DND-41 (cell line): ENCODE data around the gene ALOX5.

ENCODE experiments used
- ATAC-seq: fragments of 200-7000 bp; cut with Tn5 transposase; 3 replicates; pipeline ENCODE4 v1.9.1; 2021; ENCODE audit warnings: low read depth; ENCODE audit not compliant: insufficient read depth
- DNase-seq: peaks from one replicate; pipeline ENCODE4 v3.0.0-alpha.2; 2020
- H2AFZ ChIP-seq: 2 replicates; pipeline ENCODE4 v1.6.0; 2012; ENCODE audit warnings: low read depth, low read length
- H3K27ac ChIP-seq: 2 replicates; pipeline ENCODE4 v1.5.1; 2012; ENCODE audit warnings: low read length, inconsistent platforms
- H3K27me3 ChIP-seq: fragments of 200-600 bp; sonication (generic); 2 replicates; pipeline ENCODE4 v1.6.0; 2012; ENCODE audit warnings: low read length, mild to moderate bottlenecking, inconsistent platforms; ENCODE audit not compliant: insufficient read depth, poor library complexity
- H3K36me3 ChIP-seq: 2 replicates; pipeline ENCODE4 v1.5.1; 2012; ENCODE audit warnings: low read length, inconsistent platforms; ENCODE audit not compliant: insufficient read depth
- H3K4me1 ChIP-seq: 2 replicates; pipeline ENCODE4 v1.5.1; 2012; ENCODE audit warnings: mild to moderate bottlenecking, low read length; ENCODE audit not compliant: insufficient read depth
- H3K4me2 ChIP-seq: 2 replicates; pipeline ENCODE4 v1.6.0; 2012; ENCODE audit warnings: mild to moderate bottlenecking, moderate library complexity, low read length, inconsistent platforms; ENCODE audit not compliant: insufficient read depth
- H3K4me3 ChIP-seq, 2 experiments: fragments of 200-600 bp in 1 of 2; shearing (Covaris generic) in 1 of 2; 2 replicates each; pipeline ENCODE4 v1.5.1; 2012 to 2016; ENCODE audit warnings: inconsistent platforms in 2 of 2, low read length in 2 of 2, mild to moderate bottlenecking in 2 of 2, low read depth in 1 of 2, moderate library complexity in 1 of 2
- H3K79me2 ChIP-seq: 2 replicates; pipeline ENCODE4 v1.6.0; 2012; ENCODE audit warnings: low read length, inconsistent platforms; ENCODE audit not compliant: insufficient read depth
- H3K9ac ChIP-seq: 2 replicates; pipeline ENCODE4 v1.6.0; 2012; ENCODE audit warnings: low read depth, mild to moderate bottlenecking, inconsistent platforms, low read length, moderate library complexity
- H3K9me3 ChIP-seq: 2 replicates; pipeline ENCODE4 v1.5.1; 2012; ENCODE audit warnings: low read length, moderate library complexity, mild to moderate bottlenecking, inconsistent platforms; ENCODE audit not compliant: insufficient read depth, severe bottlenecking
- H4K20me1 ChIP-seq: 2 replicates; pipeline ENCODE4 v1.6.0; 2012; ENCODE audit warnings: low read length; ENCODE audit not compliant: insufficient read depth
- CTCF ChIP-seq: IDR thresholded peaks from 2 replicates; pipeline ENCODE4 v1.5.1; 2012; ENCODE audit warnings: borderline replicate concordance, low read length, moderate library complexity, mild to moderate bottlenecking; ENCODE audit not compliant: poor library complexity, severe bottlenecking; ENCODE audit errors: extremely low read depth
- EZH2 ChIP-seq: IDR thresholded peaks from 3 replicates; pipeline ENCODE4 v1.6.1; 2012; ENCODE audit warnings: borderline replicate concordance, low read depth, mild to moderate bottlenecking, moderate library complexity, low read length, inconsistent platforms; ENCODE audit not compliant: severe bottlenecking

ALOX5 gene

GRCh38 chr10:45456233-45456632 lies 82.2 kb downstream of the ALOX5 start:
- peaks cover 25% of the 10 kb centered on the region for H3K36me3 ChIP-seq
- H3K79me2 ChIP-seq: no peaks in the 10 kb centered on the region
- H3K27ac ChIP-seq: no peak overlapping the region
- TF ChIP-seq EZH2: no peak
- no peak for TF ChIP-seq CTCF
- H2AFZ ChIP-seq: no peak overlapping the region
- ATAC-seq (no peak), DNase-seq (no peak)
- no peak overlapping the region for H3K9ac ChIP-seq
- no peak overlapping the region for H3K4me2 ChIP-seq
- H3K27me3 ChIP-seq: no peaks in the 10 kb centered on the region
- H3K4me3 ChIP-seq: no peak overlapping the region
- H3K9me3 ChIP-seq: no peaks in the 10 kb centered on the region
- no peaks in the 10 kb centered on the region for H3K4me1 ChIP-seq
- H4K20me1 ChIP-seq: no peaks in the 10 kb centered on the region; the same call in none of the 2 replicates

- no peaks in the 10 kb centered on the region for H3K4me1 ChIP-seq
- no peak for TF ChIP-seq CTCF
- TF ChIP-seq EZH2: no peak
- H3K79me2 ChIP-seq: no peaks in the 10 kb centered on the region
- H3K36me3 ChIP-seq: peaks cover 27% of the 10 kb centered on the region
- H2AFZ ChIP-seq: no peak overlapping the region
- H3K27ac ChIP-seq: no peak overlapping the region
- ATAC-seq (no peak), DNase-seq (no peak)
- no peak overlapping the region for H3K4me3 ChIP-seq
- no peak overlapping the region for H3K9ac ChIP-seq
- H3K4me2 ChIP-seq: no peak overlapping the region
- H4K20me1 ChIP-seq: no peaks in the 10 kb centered on the region; the same call in none of the 2 replicates
- no peaks in the 10 kb centered on the region for H3K27me3 ChIP-seq
- no peaks in the 10 kb centered on the region for H3K9me3 ChIP-seq
These were observed 82.8 kb downstream of the ALOX5 start for GRCh38 chr10:45456822-45457221.

GRCh38 chr10:45457487-45457886 lies 83.5 kb downstream of the ALOX5 start:
- Histone ChIP-seq H4K20me1 (no peaks in the 10 kb centered on the region; the same call in none of the 2 replicates), H2AFZ (no peak overlapping the region), H3K4me1 (no peaks in the 10 kb centered on the region), H3K27ac (no peak overlapping the region), H3K4me3 (no peak overlapping the region), H3K4me2 (no peak overlapping the region), H3K9me3 (no peaks in the 10 kb centered on the region), H3K9ac (no peak overlapping the region), H3K27me3 (no peaks in the 10 kb centered on the region), H3K79me2 (no peaks in the 10 kb centered on the region), H3K36me3 (peaks cover 27% of the 10 kb centered on the region)
- no peak for TF ChIP-seq EZH2
- no peak for ATAC-seq
- DNase-seq: no peak

- no peak overlapping the region for H3K4me2 ChIP-seq
- H3K4me1 ChIP-seq: no peaks in the 10 kb centered on the region
- ATAC-seq (no peak), DNase-seq (no peak)
- no peak overlapping the region for H3K4me3 ChIP-seq
- H3K36me3 ChIP-seq: peaks cover 27% of the 10 kb centered on the region
- TF ChIP-seq CTCF: no peak
- no peak for TF ChIP-seq EZH2
- peaks cover 3% of the 10 kb centered on the region for H4K20me1 ChIP-seq
- no peak overlapping the region for H3K9ac ChIP-seq
- H2AFZ ChIP-seq: no peak overlapping the region
- no peak overlapping the region for H3K27ac ChIP-seq
- H3K79me2 ChIP-seq: no peaks in the 10 kb centered on the region
- no peaks in the 10 kb centered on the region for H3K27me3 ChIP-seq
- H3K9me3 ChIP-seq: no peaks in the 10 kb centered on the region
These were observed 86.3 kb downstream of the ALOX5 start for GRCh38 chr10:45460235-45460878.
